GM19099 (cell line): ENCODE data around the gene PABPC1L2A.
"Not testable (repeated sequence)": the region's sequence is repeated elsewhere in the genome, so short reads cannot be mapped to it uniquely, and the experiment has no call there.

Experiments
- POLR2A ChIP-seq: IDR thresholded peaks from 3 replicates; pipeline ENCODE4 v1.6.1; 2011; ENCODE audit warnings: low read depth; ENCODE audit not compliant: insufficient read length; ENCODE audit errors: extremely low read depth

PABPC1L2A gene

GRCh38 chrX:73079024-73079562, at the start of gene PABPC1L2A:
TSS of gene PABPC1L2A (minus strand) at chrX:73079512. CDS start at chrX:73079386, 126 bp downstream.
- not testable (repeated sequence) for TF ChIP-seq POLR2A

- TF ChIP-seq POLR2A: no peak
These were observed 48.5 kb upstream of the PABPC1L2A start for GRCh38 chrX:73127700-73128241.

- TF ChIP-seq POLR2A: no peak
These were observed 46.9 kb upstream of the PABPC1L2A start for GRCh38 chrX:73126240-73126639.

GRCh38 chrX:73076838-73077237, 2.5 kb downstream of the PABPC1L2A start:
- TF ChIP-seq POLR2A: no peak

- TF ChIP-seq POLR2A: no peak
These were observed 9.8 kb downstream of the PABPC1L2A start for GRCh38 chrX:73069365-73070035.

GRCh38 chrX:73068467-73069364, 10.6 kb downstream of the PABPC1L2A start:
- TF ChIP-seq POLR2A: no peak

- no peak for TF ChIP-seq POLR2A
These were observed 50.4 kb downstream of the PABPC1L2A start for GRCh38 chrX:73028876-73029275.
